SU-DHL-6 (cell line): ENCODE data around the gene NEXMIF.

Experiments
- H2AFZ ChIP-seq: fragments of 200-600 bp; sonication (generic); 2 replicates; pipeline ENCODE4 v1.6.1; 2014; ENCODE audit warnings: low read depth, mild to moderate bottlenecking, moderate library complexity, mixed read lengths, antibody characterized with exemption, low read length; ENCODE audit not compliant: severe bottlenecking
- H3F3A ChIP-seq: fragments of 200-600 bp; shearing (Covaris generic); 2 replicates; pipeline ENCODE4 v1.6.0; 2016; ENCODE audit warnings: antibody characterized with exemption, mild to moderate bottlenecking; ENCODE audit not compliant: insufficient read depth
- H3K27ac ChIP-seq: fragments of 200-600 bp; sonication (generic); 2 replicates; pipeline ENCODE4 v1.5.1; 2016; ENCODE audit warnings: low read depth, mild to moderate bottlenecking, low read length, moderate library complexity, mixed read lengths
- H3K27me3 ChIP-seq: fragments of 200-600 bp; sonication (generic), shearing (Covaris generic); 2 replicates; pipeline ENCODE4 v1.6.0; 2014; ENCODE audit warnings: mild to moderate bottlenecking, low read length
- H3K36me3 ChIP-seq: fragments of 200-600 bp; sonication (generic); 2 replicates; pipeline ENCODE4 v1.6.1; 2014; ENCODE audit warnings: mild to moderate bottlenecking, low read length, mixed read lengths
- H3K4me2 ChIP-seq: fragments of 300-600, 200-600 bp; shearing (Covaris generic), sonication (generic); 2 replicates; pipeline ENCODE4 v1.6.0; 2014; ENCODE audit warnings: low read length, low read depth, mild to moderate bottlenecking; ENCODE audit not compliant: poor library complexity, severe bottlenecking
- H3K4me3 ChIP-seq: fragments of 200-600 bp; sonication (generic); 2 replicates; pipeline ENCODE4 v1.5.1; 2014; ENCODE audit warnings: antibody characterized with exemption, low read length, mild to moderate bottlenecking, mixed read lengths; ENCODE audit not compliant: insufficient read depth, poor library complexity, severe bottlenecking
- H3K79me2 ChIP-seq: fragments of 200-600 bp; sonication (generic); 2 replicates; pipeline ENCODE4 v1.6.1; 2014; ENCODE audit warnings: mild to moderate bottlenecking, low read length, moderate library complexity; ENCODE audit not compliant: insufficient read depth
- H3K9ac ChIP-seq: fragments of 200-600 bp; sonication (generic); 2 replicates; pipeline ENCODE4 v1.7.0; 2014; ENCODE audit warnings: mild to moderate bottlenecking, low read length
- H3K9me2 ChIP-seq: fragments of 200-600 bp; sonication (generic); replicated peaks from 2 replicates; pipeline ENCODE4 v1.6.1; 2014; ENCODE audit warnings: low read length; ENCODE audit not compliant: insufficient read depth
- H3K9me3 ChIP-seq: fragments of 200-600 bp; sonication (generic); 2 replicates; pipeline ENCODE4 v1.6.1; 2014; ENCODE audit warnings: low read length, mixed read lengths; ENCODE audit not compliant: insufficient read depth
- H4K20me1 ChIP-seq: fragments of 200-600 bp; sonication (generic); 2 replicates; pipeline ENCODE4 v1.6.1; 2014; ENCODE audit warnings: low read depth, mild to moderate bottlenecking, antibody characterized with exemption, low read length, moderate library complexity, mixed read lengths
- EZH2phosphoT487 ChIP-seq: fragments of 200-600 bp; sonication (generic), shearing (Covaris generic); conservative IDR thresholded peaks from 2 replicates; pipeline ENCODE4 v1.6.1; 2018; ENCODE audit warnings: mild to moderate bottlenecking, antibody characterized with exemption, low read length, moderate library complexity, mixed read lengths
- TF ChIP-seq, protein P1 (sequence below): fragments of 200-600 bp; sonication (generic); IDR thresholded peaks from one replicate; pipeline ENCODE4 v1.5.1; 2017; ENCODE audit warnings: antibody characterized with exemption, mild to moderate bottlenecking, low read length, moderate library complexity; ENCODE audit not compliant: insufficient read depth, poor library complexity, severe bottlenecking

Gene NEXMIF

GRCh38 chrX:74788545-74789086 lies 136.6 kb downstream of the NEXMIF start:
- Histone ChIP-seq H3F3A (no peaks in the 10 kb centered on the region), H3K79me2 (no peaks in the 10 kb centered on the region), H3K4me2 (no peak overlapping the region), H2AFZ (no peak overlapping the region), H3K9ac (no peak overlapping the region), H3K9me3 (no peaks in the 10 kb centered on the region), H3K36me3 (no peaks in the 10 kb centered on the region), H4K20me1 (no peaks in the 10 kb centered on the region), H3K4me3 (no peak overlapping the region), H3K27me3 (no peaks in the 10 kb centered on the region), H3K9me2 (no peaks in the 10 kb centered on the region), H3K27ac (no peak overlapping the region)
- TF ChIP-seq, protein P1, sequence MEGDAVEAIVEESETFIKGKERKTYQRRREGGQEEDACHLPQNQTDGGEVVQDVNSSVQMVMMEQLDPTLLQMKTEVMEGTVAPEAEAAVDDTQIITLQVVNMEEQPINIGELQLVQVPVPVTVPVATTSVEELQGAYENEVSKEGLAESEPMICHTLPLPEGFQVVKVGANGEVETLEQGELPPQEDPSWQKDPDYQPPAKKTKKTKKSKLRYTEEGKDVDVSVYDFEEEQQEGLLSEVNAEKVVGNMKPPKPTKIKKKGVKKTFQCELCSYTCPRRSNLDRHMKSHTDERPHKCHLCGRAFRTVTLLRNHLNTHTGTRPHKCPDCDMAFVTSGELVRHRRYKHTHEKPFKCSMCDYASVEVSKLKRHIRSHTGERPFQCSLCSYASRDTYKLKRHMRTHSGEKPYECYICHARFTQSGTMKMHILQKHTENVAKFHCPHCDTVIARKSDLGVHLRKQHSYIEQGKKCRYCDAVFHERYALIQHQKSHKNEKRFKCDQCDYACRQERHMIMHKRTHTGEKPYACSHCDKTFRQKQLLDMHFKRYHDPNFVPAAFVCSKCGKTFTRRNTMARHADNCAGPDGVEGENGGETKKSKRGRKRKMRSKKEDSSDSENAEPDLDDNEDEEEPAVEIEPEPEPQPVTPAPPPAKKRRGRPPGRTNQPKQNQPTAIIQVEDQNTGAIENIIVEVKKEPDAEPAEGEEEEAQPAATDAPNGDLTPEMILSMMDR = no peak
- no peak for TF ChIP-seq EZH2phosphoT487

DNA sequence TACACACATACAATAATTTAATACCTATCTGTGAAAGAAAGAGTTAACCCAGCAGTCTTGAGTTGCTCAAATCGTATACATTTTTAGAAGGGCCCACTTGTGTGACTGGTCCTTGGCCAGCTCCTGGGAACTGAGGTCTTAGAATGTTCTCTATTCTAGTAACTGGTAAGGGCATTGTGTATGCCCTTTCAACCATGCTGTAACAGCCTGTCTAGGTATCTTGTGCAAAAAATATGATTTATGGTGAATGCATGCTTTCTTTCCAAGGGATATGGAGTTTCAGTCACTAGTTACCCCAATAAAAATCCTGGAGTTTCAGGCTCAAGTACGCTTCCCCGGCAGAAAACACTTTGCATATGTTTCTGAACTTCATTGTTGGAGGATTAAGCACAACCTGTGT lies 140.6 kb downstream of the NEXMIF start:
- no peak overlapping the region for H3K9ac ChIP-seq
- no peaks in the 10 kb centered on the region for H3K27me3 ChIP-seq
- H3F3A ChIP-seq = no peaks in the 10 kb centered on the region
- TF ChIP-seq EZH2phosphoT487 = no peak
- TF ChIP-seq, protein P1 = no peak
- H4K20me1 ChIP-seq = no peaks in the 10 kb centered on the region
- no peaks in the 10 kb centered on the region for H3K9me2 ChIP-seq
- no peak overlapping the region for H3K4me3 ChIP-seq
- H3K9me3 ChIP-seq = no peaks in the 10 kb centered on the region
- H3K4me2 ChIP-seq = no peak overlapping the region
- no peak overlapping the region for H3K27ac ChIP-seq
- H2AFZ ChIP-seq = no peak overlapping the region
- H3K36me3 ChIP-seq = no peaks in the 10 kb centered on the region
- H3K79me2 ChIP-seq = no peaks in the 10 kb centered on the region

DNA sequence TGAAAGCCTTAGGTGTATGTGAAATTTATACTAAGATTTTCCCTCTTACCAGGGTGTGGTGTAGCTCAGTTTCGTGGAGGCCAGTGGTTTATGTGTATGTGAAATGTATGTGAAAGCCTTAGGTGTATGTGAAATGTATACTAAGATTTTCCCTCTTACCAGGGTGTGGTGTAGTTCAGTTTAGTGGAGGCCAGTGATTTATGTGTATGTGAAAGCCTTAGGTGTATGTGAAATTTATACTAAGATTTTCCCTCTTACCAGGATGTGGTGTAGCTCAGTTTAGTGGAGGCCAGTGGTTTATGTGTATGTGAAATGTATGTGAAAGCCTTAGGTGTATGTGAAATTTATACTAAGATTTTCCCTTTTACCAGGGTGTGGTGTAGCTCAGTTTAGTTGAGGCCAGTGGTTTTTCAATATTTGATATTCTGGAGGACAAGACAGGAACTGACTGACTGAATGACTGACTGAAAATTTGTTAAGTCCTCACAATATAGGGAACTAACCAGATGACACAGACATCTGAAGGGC lies 143.7 kb downstream of the NEXMIF start:
- no peaks in the 10 kb centered on the region for H3K9me2 ChIP-seq
- no peak overlapping the region for H3K4me3 ChIP-seq
- no peaks in the 10 kb centered on the region for H3F3A ChIP-seq
- TF ChIP-seq, protein P1 = no peak
- no peak for TF ChIP-seq EZH2phosphoT487
- H3K27me3 ChIP-seq = no peaks in the 10 kb centered on the region
- H3K36me3 ChIP-seq = no peaks in the 10 kb centered on the region
- H2AFZ ChIP-seq = no peak overlapping the region
- H4K20me1 ChIP-seq = no peaks in the 10 kb centered on the region
- no peaks in the 10 kb centered on the region for H3K79me2 ChIP-seq
- H3K9ac ChIP-seq = no peak overlapping the region
- H3K27ac ChIP-seq = no peak overlapping the region
- H3K4me2 ChIP-seq = no peak overlapping the region
- H3K9me3 ChIP-seq = no peaks in the 10 kb centered on the region
